T-cell (primary cell): ENCODE measurements around the gene HMOX2. TPM values are rescaled to one million over a fixed set of nuclear protein-coding genes. Genes with fewer than 3 reads are reported as not detected.

Experiments
- ATAC-seq, 4 experiments: fragments of 200-7000 bp in 3 of 4; fragments of 150-1000 bp in 1 of 4; cut with Tn5 transposase; replicated peaks in 1 of 4; 1 replicate in 3 of 4; 2 replicates in 1 of 4; pipeline ENCODE4 v1.10.0; 2021; ENCODE audit warnings: moderate library complexity in 3 of 4, mild to moderate bottlenecking in 2 of 4, moderate number of reproducible peaks in 1 of 4
- CTCF ChIA-PET, 2 donors: fragments of 300-600 bp; sonication (Branson Sonifier 250); formaldehyde crosslinking; loops; one replicate each; lab custom pipeline; 2022; ENCODE audit warnings: antibody characterized with exemption in 2 of 2; lab: Charles Lee
- POLR2A ChIA-PET, 2 donors: fragments of 300-600 bp; sonication (Branson Sonifier 250); formaldehyde crosslinking; loops; one replicate each; lab custom pipeline; 2022; ENCODE audit warnings: antibody characterized with exemption in 2 of 2; lab: Charles Lee
- DNase-seq, 35 experiments: peaks; one replicate each; pipeline versions ENCODE4 v3.0.0 to v3.0.0-alpha.2; 2013 to 2023
- H3K27ac ChIP-seq: one replicate; pipeline ENCODE4 v1.5.1; 2013; ENCODE audit warnings: low read length
- H3K27me3 ChIP-seq, 2 experiments: replicated peaks in 1 of 2; 1 replicate in 1 of 2; 2 replicates in 1 of 2; pipeline versions ENCODE4 v1.6.1 to v1.7.0; 2013; ENCODE audit warnings: low read length in 1 of 2, mixed read lengths in 1 of 2; ENCODE audit not compliant: control insufficient read depth in 2 of 2, insufficient read depth in 2 of 2; ENCODE audit errors: extremely low read depth in 1 of 2
- H3K36me3 ChIP-seq, 2 donors: 1 replicate in 1 of 2; 2 replicates in 1 of 2; pipeline versions ENCODE4 v1.6.1 to v1.7.0; 2013; ENCODE audit warnings: low read length in 1 of 2; ENCODE audit not compliant: control insufficient read depth in 2 of 2, insufficient read depth in 1 of 2; ENCODE audit errors: extremely low read depth in 1 of 2
- H3K4me1 ChIP-seq, 2 experiments: 1 replicate in 1 of 2; 2 replicates in 1 of 2; pipeline versions ENCODE4 v1.6.1 to v1.7.0; 2013; ENCODE audit warnings: low read length in 2 of 2, mixed read lengths in 1 of 2; ENCODE audit not compliant: insufficient read depth in 2 of 2, control insufficient read depth in 1 of 2; ENCODE audit errors: extremely low read depth in 1 of 2
- H3K4me3 ChIP-seq, 2 donors: 1 replicate in 1 of 2; 2 replicates in 1 of 2; pipeline versions ENCODE4 v1.5.1 to v1.7.0; 2013; ENCODE audit warnings: mild to moderate bottlenecking in 2 of 2, low read length in 1 of 2, moderate library complexity in 1 of 2; ENCODE audit not compliant: control insufficient read depth in 1 of 2; ENCODE audit errors: extremely low read depth in 1 of 2
- H3K9me3 ChIP-seq: 2 replicates; pipeline ENCODE4 v1.7.0; 2013
- H3K27ac Mint-ChIP-seq, 2 donors: one replicate each; pipeline ENCODE4 v1.8.0; 2020 to 2021; ENCODE audit warnings: mild to moderate bottlenecking in 2 of 2, mixed read lengths in 2 of 2
- H3K27me3 Mint-ChIP-seq, 2 donors: one replicate each; pipeline ENCODE4 v1.8.0; 2021 to 2022; ENCODE audit warnings: mixed read lengths in 2 of 2
- H3K36me3 Mint-ChIP-seq: one replicate; pipeline ENCODE4 v1.8.0; 2021; ENCODE audit warnings: mixed read lengths
- H3K4me1 Mint-ChIP-seq, 3 donors: one replicate each; pipeline ENCODE4 v1.8.0; 2020 to 2022; ENCODE audit warnings: mixed read lengths in 3 of 3, mild to moderate bottlenecking in 1 of 3
- H3K4me3 Mint-ChIP-seq, 3 donors: one replicate each; pipeline ENCODE4 v1.8.0; 2020 to 2022; ENCODE audit warnings: mild to moderate bottlenecking in 3 of 3, mixed read lengths in 3 of 3, moderate library complexity in 3 of 3
- H3K9me3 Mint-ChIP-seq, 3 donors: one replicate each; pipeline ENCODE4 v1.8.0; 2020 to 2022; ENCODE audit warnings: mixed read lengths in 3 of 3
- WGBS: methylation state at CpG from one replicate; pipeline ENCODE4 v1.1.5; 2013; ENCODE audit warnings: missing lambda C conversion rate; ENCODE audit not compliant: insufficient coverage; 5-methylcytosine and 5-hydroxymethylcytosine counted together
- total RNA-seq, 35 experiments: library from RNA in 6 of 35; stranded (reverse) in 6 of 35; fragments of 120-200 nt in 1 of 35; gene quantifications; one replicate each; pipeline versions ENCODE4 v1.2.1 to v1.2.4 and lab custom pipeline; 2013 to 2026

HMOX2 gene
- total RNA-seq, 5 donors from 2014 or later (not counting 1 experiment from before 2014, with no cell fraction given): 49.1 to 74.4 (median 70.5) TPM

DNA sequence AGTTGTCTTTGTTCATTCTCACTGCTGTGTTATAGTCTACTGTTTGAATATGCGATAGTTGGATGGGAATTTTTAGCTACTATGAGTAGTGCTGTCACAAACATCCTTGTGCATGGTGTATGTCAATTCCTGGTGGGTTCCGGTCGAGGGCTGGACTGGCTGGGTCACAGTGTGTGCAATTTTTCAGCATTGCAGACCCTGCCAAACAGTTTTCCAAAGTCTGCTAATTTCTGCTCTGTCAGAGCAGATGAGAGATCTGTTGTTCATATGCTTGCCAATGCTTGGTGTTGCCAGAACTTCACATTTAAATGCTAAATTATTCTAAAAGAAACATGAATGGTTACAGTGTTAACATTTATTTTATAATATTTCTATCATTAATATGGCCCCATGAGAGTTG lies 76.3 kb downstream of the HMOX2 start:
- ChIA-PET POLR2A (no interaction called here), CTCF (no interaction called here)
- no peaks in the 10 kb centered on the region for H3K9me3 ChIP-seq
- H3K36me3 ChIP-seq: no peaks in the 10 kb centered on the region
- H3K9me3 Mint-ChIP-seq: no peaks in the 10 kb centered on the region
- H3K27ac ChIP-seq: no peak overlapping the region
- peaks cover 0 to 7% (median 6%) of the 10 kb centered on the region in 3 donors for H3K4me1 Mint-ChIP-seq
- H3K27ac Mint-ChIP-seq: no peak overlapping the region
- H3K27me3 Mint-ChIP-seq: no peaks in the 10 kb centered on the region
- peaks cover 0 to 11% of the 10 kb centered on the region in 2 experiments for H3K27me3 ChIP-seq
- no peak for ATAC-seq
- no peak for DNase-seq
- H3K4me3 Mint-ChIP-seq: no peak overlapping the region
- peaks cover 0 to 11% of the 10 kb centered on the region in 2 experiments for H3K4me1 ChIP-seq
- H3K4me3 ChIP-seq: no peak overlapping the region
- H3K36me3 Mint-ChIP-seq: no peaks in the 10 kb centered on the region
- WGBS: 75% methylated on average over 2 of the region's 3 CpGs

DNA sequence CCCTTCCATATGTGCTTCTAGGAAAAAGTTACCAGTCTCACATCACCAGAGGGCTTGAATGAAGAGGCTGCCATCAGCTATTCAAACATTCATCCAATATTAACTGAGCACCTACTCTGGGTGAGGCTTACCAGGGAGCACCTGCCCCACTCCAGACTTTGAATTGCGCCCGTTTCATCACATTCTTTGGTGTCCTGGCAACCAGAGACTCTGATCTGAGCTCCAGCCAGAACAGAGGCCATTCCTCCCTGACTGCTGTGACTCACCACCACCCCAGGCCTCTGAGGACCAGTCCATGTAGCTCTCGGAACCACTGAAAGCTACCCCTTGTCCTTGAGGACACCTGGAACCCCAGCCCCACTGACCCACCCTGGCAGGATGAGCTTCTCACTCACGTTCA lies 79.9 kb downstream of the HMOX2 start, which contains the start of gene C16orf96:
TSS of gene C16orf96 (plus strand) at position 229 of the 400 bp plus-strand sequence. CDS start at position 379, 150 bp downstream.
- POLR2A ChIA-PET: no interaction called here
- CTCF ChIA-PET: interaction anchor here (0.6 to 1.5 kb wide), 4 partner anchors 8 to 129 kb away, joined by 3 to 14 read pairs (median 4); no protein-coding TSS in a partner anchor
- H3K4me1 Mint-ChIP-seq: no peaks in the 10 kb centered on the region
- H3K9me3 Mint-ChIP-seq: no peaks in the 10 kb centered on the region
- H3K36me3 Mint-ChIP-seq: no peaks in the 10 kb centered on the region
- WGBS: 92% methylated on average over 4 of the region's 4 CpGs
- no peak within 1 kb of the TSS for H3K27ac ChIP-seq
- DNase-seq: no peak
- peaks cover 0 to 18% of the 10 kb centered on the region in 2 experiments for H3K27me3 ChIP-seq
- H3K36me3 ChIP-seq: no peaks in the 10 kb centered on the region
- H3K4me1 ChIP-seq: no peaks in the 10 kb centered on the region
- H3K4me3 ChIP-seq: no peak within 1 kb of the TSS
- H3K27ac Mint-ChIP-seq: no peak within 1 kb of the TSS
- no peaks in the 10 kb centered on the region for H3K9me3 ChIP-seq
- no peak within 1 kb of the TSS for H3K4me3 Mint-ChIP-seq
- ATAC-seq: no peak
- no peaks in the 10 kb centered on the region for H3K27me3 Mint-ChIP-seq

DNA sequence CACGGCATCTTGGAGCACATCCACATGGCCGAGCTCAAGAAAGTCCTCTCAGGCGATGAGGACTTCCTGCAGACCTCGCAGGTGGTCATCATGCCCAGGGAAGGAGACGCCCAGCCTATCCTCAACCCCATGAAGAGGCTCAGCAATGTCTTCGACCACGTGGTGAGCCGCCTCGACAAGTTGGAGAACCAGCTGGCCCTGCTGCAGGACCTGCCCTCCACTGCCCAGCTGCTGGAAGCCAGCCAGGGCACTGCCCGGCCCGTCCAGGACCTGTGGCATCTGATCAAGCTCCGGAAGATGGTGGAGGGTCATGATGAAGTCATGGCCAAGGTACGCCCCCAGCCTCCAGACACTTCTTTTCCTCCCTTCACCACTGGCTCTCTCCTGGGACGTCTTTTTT lies 80.4 kb downstream of the HMOX2 start:
- H3K27me3 ChIP-seq: peaks cover 0 to 18% of the 10 kb centered on the region in 2 experiments
- Mint-ChIP-seq H3K4me3 (no peak overlapping the region), H3K36me3 (no peaks in the 10 kb centered on the region), H3K27ac (no peak overlapping the region), H3K4me1 (no peaks in the 10 kb centered on the region), H3K9me3 (no peaks in the 10 kb centered on the region), H3K27me3 (no peaks in the 10 kb centered on the region)
- no peaks in the 10 kb centered on the region for H3K4me1 ChIP-seq
- H3K9me3 ChIP-seq: no peaks in the 10 kb centered on the region
- CTCF ChIA-PET: interaction anchor here (0.8 to 1.5 kb wide), 2 partner anchors 8 to 15 kb away, joined by 3 to 14 read pairs; no protein-coding TSS in a partner anchor
- H3K4me3 ChIP-seq: no peak overlapping the region
- H3K27ac ChIP-seq: no peak overlapping the region
- POLR2A ChIA-PET: no interaction called here
- ATAC-seq (no peak), DNase-seq (no peak)
- H3K36me3 ChIP-seq: no peaks in the 10 kb centered on the region
- 93% methylated on average over 4 of the region's 14 CpGs for WGBS

DNA sequence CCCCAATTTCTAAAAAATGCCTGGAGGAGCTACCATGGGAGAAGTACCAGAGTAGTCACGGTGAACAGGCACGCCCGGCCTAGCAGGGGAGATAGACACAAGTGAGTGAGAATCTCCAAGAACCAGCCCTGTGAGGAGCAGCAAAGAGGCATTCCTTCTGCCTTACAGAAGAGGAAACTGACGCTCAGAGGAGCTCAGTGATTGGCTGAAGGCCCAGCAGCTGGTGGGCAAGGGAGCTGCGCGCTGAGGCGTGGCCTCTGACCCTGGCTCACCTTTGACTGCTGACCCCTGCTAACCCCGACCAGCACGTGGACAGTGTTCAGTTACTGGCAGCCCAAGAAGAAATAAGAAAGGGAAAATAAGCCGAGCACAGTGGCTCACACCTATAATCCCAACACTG lies 81.8 kb downstream of the HMOX2 start:
- POLR2A ChIA-PET: no interaction called here
- H3K9me3 ChIP-seq: no peaks in the 10 kb centered on the region
- peaks cover 0 to 18% of the 10 kb centered on the region in 2 experiments for H3K27me3 ChIP-seq
- H3K4me1 Mint-ChIP-seq: no peaks in the 10 kb centered on the region
- no peak overlapping the region for H3K27ac Mint-ChIP-seq
- no peaks in the 10 kb centered on the region for H3K9me3 Mint-ChIP-seq
- H3K27ac ChIP-seq: no peak overlapping the region
- no peaks in the 10 kb centered on the region for H3K4me1 ChIP-seq
- H3K27me3 Mint-ChIP-seq: no peaks in the 10 kb centered on the region
- ATAC-seq (no peak), DNase-seq (no peak)
- no peak overlapping the region for H3K4me3 Mint-ChIP-seq
- no peaks in the 10 kb centered on the region for H3K36me3 ChIP-seq
- H3K36me3 Mint-ChIP-seq: no peaks in the 10 kb centered on the region
- 90% methylated on average over 9 of the region's 10 CpGs for WGBS
- no peak overlapping the region for H3K4me3 ChIP-seq
- CTCF ChIA-PET: no interaction called here

Other genes starting within 250 kb of the HMOX2 start
- under 1 TPM in 1 of 5 donors, not detected in 4; 0.06 TPM for gene SRL, start 234.3 kb upstream of the HMOX2 start, total RNA-seq
- gene TFAP4, start 203.4 kb upstream of the HMOX2 start, total RNA-seq: 10 to 100 TPM; 15.1 to 35.2 (median 34.6) TPM
- gene GLIS2, start 160.3 kb upstream of the HMOX2 start, total RNA-seq: under 1 TPM in 3 of 5 donors, not detected in 2; 0.18 to 0.20 (median 0.19) TPM
- gene PAM16, start 125.1 kb upstream of the HMOX2 start, total RNA-seq: 10 to 100 TPM; 41.2 to 53.7 (median 47.4) TPM
- gene VASN, start 104.5 kb upstream of the HMOX2 start, total RNA-seq: under 1 TPM; 0.38 to 0.89 (median 0.56) TPM
- 100 to 1,000 TPM; 213 to 675 (median 230) TPM for gene CORO7, start 59.8 kb upstream of the HMOX2 start, total RNA-seq
- gene DNAJA3, start 50.5 kb upstream of the HMOX2 start, total RNA-seq: 10 to 100 TPM; 37.7 to 73.8 (median 65.7) TPM
- 10 to 100 TPM; 50.1 to 79.1 (median 62.1) TPM for gene NMRAL1, start 1.8 kb upstream of the HMOX2 start, total RNA-seq
- gene CDIP1, start 62.4 kb downstream of the HMOX2 start, total RNA-seq: 10 to 100 TPM; 28.6 to 31.3 (median 29.7) TPM
- gene C16orf96, start 79.9 kb downstream of the HMOX2 start, total RNA-seq: under 1 TPM; 0.30 to 0.66 (median 0.50) TPM
- 10 to 100 TPM; 26.0 to 53.1 (median 47.6) TPM for gene UBALD1, start 138.5 kb downstream of the HMOX2 start, total RNA-seq
- 10 to 100 TPM; 63.1 to 76.8 (median 72.2) TPM for gene MGRN1, start 148.4 kb downstream of the HMOX2 start, total RNA-seq
- gene NUDT16L1, start 217.2 kb downstream of the HMOX2 start, total RNA-seq: 10 to 100 TPM; 53.3 to 64.0 (median 62.2) TPM